Caco-2 (cell line): ENCODE data around the gene SLC17A4. TPM values are rescaled to one million over a fixed set of nuclear protein-coding genes. Genes with fewer than 3 reads are reported as not detected.
"Not testable (repeated sequence)": the region's sequence is repeated elsewhere in the genome, so short reads cannot be mapped to it uniquely, and the experiment has no call there.

Experiments used
- BruUV-seq: library from RNA; stranded (reverse); fragments of 400-500 nt; replicated peaks from 2 replicates; lab custom pipeline; 2021; lab: Mats Ljungman, UMichigan
- CTCF ChIA-PET: fragments of 300-600 bp; sonication (Branson Sonifier 250); formaldehyde crosslinking; loops from one replicate; lab custom pipeline; 2022; ENCODE audit warnings: antibody characterized with exemption; lab: Charles Lee
- POLR2A ChIA-PET: fragments of 300-600 bp; sonication (Branson Sonifier 250); formaldehyde crosslinking; loops from one replicate; lab custom pipeline; 2022; ENCODE audit warnings: antibody characterized with exemption; lab: Charles Lee
- DNase-seq, 2 experiments: peaks; one replicate each; pipeline versions ENCODE4 v3.0.0 to v3.0.0-alpha.2; 2020 to 2022
- H3K27me3 ChIP-seq: replicated peaks from 2 replicates; pipeline ENCODE4 v1.6.0; 2011; ENCODE audit warnings: low read length; ENCODE audit not compliant: control insufficient read depth, insufficient read depth
- H3K36me3 ChIP-seq: 2 replicates; pipeline ENCODE4 v1.5.1; 2011; ENCODE audit warnings: low read length; ENCODE audit not compliant: control insufficient read depth, insufficient read depth
- H3K4me1 ChIP-seq: fragments of 250-450 bp; sonication (Bioruptor Pico); 2 replicates; pipeline ENCODE4 v1.5.1; 2020; ENCODE audit warnings: mild to moderate bottlenecking
- H3K4me3 ChIP-seq: 2 replicates; pipeline ENCODE4 v1.5.1; 2011; ENCODE audit warnings: low read depth, mild to moderate bottlenecking, control low read depth, low read length
- H3K9me3 ChIP-seq: fragments of 250-450 bp; sonication (Bioruptor Pico); 2 replicates; pipeline ENCODE4 v1.5.1; 2020; ENCODE audit warnings: mild to moderate bottlenecking, moderate library complexity
- H3K27ac Mint-ChIP-seq: one replicate; pipeline ENCODE4 v1.8.0; 2022; ENCODE audit warnings: mixed read lengths; ENCODE audit not compliant: unreplicated experiment
- H3K27me3 Mint-ChIP-seq: one replicate; pipeline ENCODE4 v1.8.0; 2022; ENCODE audit warnings: mixed read lengths; ENCODE audit not compliant: insufficient read depth, unreplicated experiment
- H3K36me3 Mint-ChIP-seq: one replicate; pipeline ENCODE4 v1.8.0; 2022; ENCODE audit warnings: mild to moderate bottlenecking, mixed read lengths; ENCODE audit not compliant: insufficient read depth, unreplicated experiment
- H3K4me1 Mint-ChIP-seq: one replicate; pipeline ENCODE4 v1.8.0; 2022; ENCODE audit warnings: low read depth, mixed read lengths; ENCODE audit not compliant: unreplicated experiment
- H3K4me3 Mint-ChIP-seq: one replicate; pipeline ENCODE4 v1.8.0; 2022; ENCODE audit warnings: mild to moderate bottlenecking, moderate library complexity, mixed read lengths; ENCODE audit not compliant: unreplicated experiment
- H3K9me3 Mint-ChIP-seq: one replicate; pipeline ENCODE4 v1.8.0; 2022; ENCODE audit warnings: mixed read lengths; ENCODE audit not compliant: unreplicated experiment
- intact Hi-C: fragments of 100-400 bp; cut with micrococcal nuclease; formaldehyde crosslinking; loops from one replicate; pipeline ENCODE4 v1.10.0; 2022; ENCODE audit not compliant: unreplicated experiment
- total RNA-seq: library from RNA; stranded (reverse); gene quantifications from 2 replicates; pipeline ENCODE4 v1.2.3, GENCODE V29; 2022
- TF ChIP-seq, protein P1 (sequence below), 2 experiments: fragments of 200-600 bp in 1 of 2; IDR thresholded peaks; 1 replicate in 1 of 2; 2 replicates in 1 of 2; pipeline versions ENCODE4 v1.5.1 to v1.8.0; 2011 to 2022; ENCODE audit warnings: antibody characterized with exemption in 1 of 2, control low read depth in 1 of 2, inconsistent platforms in 1 of 2, low read depth in 1 of 2, low read length in 1 of 2, mild to moderate bottlenecking in 1 of 2, moderate library complexity in 1 of 2; ENCODE audit not compliant: insufficient read depth in 1 of 2, severe bottlenecking in 1 of 2, unreplicated experiment in 1 of 2

Gene SLC17A4
- total RNA-seq, 1 experiment from 2014 or later, result 0.36 TPM

GRCh38 chr6:25747477-25747876 is 7.1 kb upstream of the SLC17A4 start:
- no peaks in the 10 kb centered on the region for H3K27me3 Mint-ChIP-seq
- DNase-seq, result no peak
- ChIA-PET POLR2A (no interaction called here), CTCF (no interaction called here)
- intact Hi-C loops, result no loop called here
- H3K27me3 ChIP-seq, result no peaks in the 10 kb centered on the region
- H3K4me1 ChIP-seq, result peaks cover 27% of the 10 kb centered on the region
- H3K9me3 Mint-ChIP-seq, result no peaks in the 10 kb centered on the region
- H3K4me3 Mint-ChIP-seq, result no peak overlapping the region
- H3K4me1 Mint-ChIP-seq, result peaks cover 7% of the 10 kb centered on the region
- TF ChIP-seq, protein P1, sequence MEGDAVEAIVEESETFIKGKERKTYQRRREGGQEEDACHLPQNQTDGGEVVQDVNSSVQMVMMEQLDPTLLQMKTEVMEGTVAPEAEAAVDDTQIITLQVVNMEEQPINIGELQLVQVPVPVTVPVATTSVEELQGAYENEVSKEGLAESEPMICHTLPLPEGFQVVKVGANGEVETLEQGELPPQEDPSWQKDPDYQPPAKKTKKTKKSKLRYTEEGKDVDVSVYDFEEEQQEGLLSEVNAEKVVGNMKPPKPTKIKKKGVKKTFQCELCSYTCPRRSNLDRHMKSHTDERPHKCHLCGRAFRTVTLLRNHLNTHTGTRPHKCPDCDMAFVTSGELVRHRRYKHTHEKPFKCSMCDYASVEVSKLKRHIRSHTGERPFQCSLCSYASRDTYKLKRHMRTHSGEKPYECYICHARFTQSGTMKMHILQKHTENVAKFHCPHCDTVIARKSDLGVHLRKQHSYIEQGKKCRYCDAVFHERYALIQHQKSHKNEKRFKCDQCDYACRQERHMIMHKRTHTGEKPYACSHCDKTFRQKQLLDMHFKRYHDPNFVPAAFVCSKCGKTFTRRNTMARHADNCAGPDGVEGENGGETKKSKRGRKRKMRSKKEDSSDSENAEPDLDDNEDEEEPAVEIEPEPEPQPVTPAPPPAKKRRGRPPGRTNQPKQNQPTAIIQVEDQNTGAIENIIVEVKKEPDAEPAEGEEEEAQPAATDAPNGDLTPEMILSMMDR (IDR thresholded peaks at IDR 0.05; ENCODE audit: insufficient read depth in 1 of 2, low read depth in 1 of 2, low read length in 1 of 2, severe bottlenecking in 1 of 2, unreplicated experiment in 1 of 2), result no peak
- peaks cover 3% of the 10 kb centered on the region; the same call in 1 of the 2 replicates for H3K9me3 ChIP-seq
- H3K27ac Mint-ChIP-seq, result no peak overlapping the region
- no peak overlapping the region for H3K4me3 ChIP-seq
- no TSS peak for BruUV-seq
- no peaks in the 10 kb centered on the region for H3K36me3 ChIP-seq
- H3K36me3 Mint-ChIP-seq, result no peaks in the 10 kb centered on the region

GRCh38 chr6:25748049-25748448 is 6.5 kb upstream of the SLC17A4 start:
- Mint-ChIP-seq H3K9me3 (no peaks in the 10 kb centered on the region), H3K27ac (no peak overlapping the region), H3K27me3 (no peaks in the 10 kb centered on the region), H3K4me3 (no peak overlapping the region), H3K36me3 (no peaks in the 10 kb centered on the region), H3K4me1 (peaks cover 8% of the 10 kb centered on the region)
- POLR2A ChIA-PET, result no interaction called here
- TF ChIP-seq, protein P1 (IDR thresholded peaks at IDR 0.05; ENCODE audit: insufficient read depth in 1 of 2, low read depth in 1 of 2, low read length in 1 of 2, severe bottlenecking in 1 of 2, unreplicated experiment in 1 of 2), result no peak
- intact Hi-C loops, result no loop called here
- Histone ChIP-seq H3K36me3 (no peaks in the 10 kb centered on the region), H3K9me3 (peaks cover 3% of the 10 kb centered on the region; the same call in 1 of the 2 replicates), H3K4me3 (no peak overlapping the region), H3K27me3 (no peaks in the 10 kb centered on the region), H3K4me1 (peaks cover 27% of the 10 kb centered on the region)
- CTCF ChIA-PET, result no interaction called here
- no TSS peak for BruUV-seq
- DNase-seq, result no peak

- intact Hi-C loops, H3K36me3 Mint-ChIP-seq, H3K4me3 ChIP-seq, BruUV-seq, H3K27ac Mint-ChIP-seq, H3K27me3 Mint-ChIP-seq, H3K27me3 ChIP-seq, DNase-seq, H3K9me3 ChIP-seq, H3K9me3 Mint-ChIP-seq, H3K4me3 Mint-ChIP-seq, POLR2A ChIA-PET, H3K36me3 ChIP-seq, CTCF ChIA-PET: not testable (repeated sequence)
- H3K4me1 Mint-ChIP-seq, result peaks cover 11% of the 10 kb centered on the region
- peaks cover 20% of the 10 kb centered on the region for H3K4me1 ChIP-seq
Observed at GRCh38 chr6:25748601-25749517, 5.7 kb upstream of the SLC17A4 start.
